GM12878 (cell line): ENCODE data around the gene B3GNT4. TPM values are rescaled to one million over a fixed set of nuclear protein-coding genes. Genes with fewer than 3 reads are reported as not detected.

Source experiments
- ATAC-seq: fragments of 200-7000 bp; cut with Tn5 transposase; 3 replicates; pipeline ENCODE4 v1.9.1; 2020; ENCODE audit warnings: mild to moderate bottlenecking, moderate library complexity
- BruUV-seq: library from RNA; stranded (reverse); fragments of 400-500 nt; replicated peaks from 2 replicates; lab custom pipeline; 2021; lab: Mats Ljungman, UMichigan
- CTCF ChIA-PET: fragments of 300-600 bp; sonication (Branson Sonifier 250); formaldehyde crosslinking; extraction: SDS; loops from one replicate; lab custom pipeline; 2021; ENCODE audit warnings: inconsistent platforms; lab: Yijun Ruan, JAX
- POLR2A ChIA-PET: fragments of 350-600 bp; formaldehyde crosslinking; extraction: SDS; loops from one replicate; lab custom pipeline; 2021; ENCODE audit warnings: inconsistent platforms; lab: Charles Lee
- RAD21 ChIA-PET: fragments of 300-600 bp; sonication (Branson Sonifier 250); formaldehyde crosslinking; loops from one replicate; lab custom pipeline; 2023; ENCODE audit warnings: antibody characterized with exemption; ENCODE audit not compliant: unreplicated experiment; lab: Charles Lee
- SMC1A ChIA-PET: fragments of 300-600 bp; sonication (Branson Sonifier 250); formaldehyde crosslinking; loops from one replicate; lab custom pipeline; 2023; ENCODE audit not compliant: unreplicated experiment, uncharacterized antibody; lab: Charles Lee
- DNase-seq: peaks from one replicate; pipeline ENCODE4 v3.0.0-alpha.2; 2011; ENCODE audit warnings: low read depth, low spot score
- FAIRE-seq: peaks from 3 replicates; lab custom pipeline; 2011; peaks lifted over from hg19 to GRCh38; lab: Jason Lieb, UNC
- H2AFZ ChIP-seq: 2 replicates; pipeline ENCODE4 v1.6.0; 2011; ENCODE audit warnings: low read depth, low read length, control low read depth; ENCODE audit not compliant: control insufficient read depth
- H3K27ac ChIP-seq: 2 replicates; pipeline ENCODE4 v1.5.1; 2011; ENCODE audit warnings: control low read depth; ENCODE audit not compliant: control insufficient read depth, insufficient read depth
- H3K27me3 ChIP-seq, 2 experiments: replicated peaks in 1 of 2; 2 replicates each; pipeline versions ENCODE4 v1.6.0 to v1.6.1; 2011; ENCODE audit warnings: low read length in 1 of 2; ENCODE audit not compliant: control insufficient read depth in 2 of 2, insufficient read depth in 2 of 2
- H3K36me3 ChIP-seq, 2 experiments: 2 replicates each; pipeline ENCODE4 v1.5.1; 2011; ENCODE audit warnings: low read length in 1 of 2; ENCODE audit not compliant: control insufficient read depth in 2 of 2, insufficient read depth in 2 of 2
- H3K4me1 ChIP-seq: 2 replicates; pipeline ENCODE4 v1.6.1; 2011; ENCODE audit warnings: mild to moderate bottlenecking, low read length, moderate library complexity, mixed read lengths; ENCODE audit not compliant: control insufficient read depth, insufficient read depth
- H3K4me2 ChIP-seq: 2 replicates; pipeline ENCODE4 v1.6.0; 2011; ENCODE audit warnings: control low read depth; ENCODE audit not compliant: control insufficient read depth, insufficient read depth
- H3K4me3 ChIP-seq: fragments of 200-600 bp; sonication (generic); 2 replicates; pipeline ENCODE4 v1.5.1; 2016
- H3K79me2 ChIP-seq: 2 replicates; pipeline ENCODE4 v1.6.0; 2011; ENCODE audit warnings: low read length; ENCODE audit not compliant: control insufficient read depth, insufficient read depth
- H3K9ac ChIP-seq: 2 replicates; pipeline ENCODE4 v1.8.0; 2011; ENCODE audit warnings: low read length, control low read depth, mixed read lengths; ENCODE audit not compliant: control insufficient read depth, insufficient read depth
- H3K9me3 ChIP-seq: replicated peaks from 3 replicates; pipeline ENCODE4 v1.5.1; 2011; ENCODE audit warnings: mild to moderate bottlenecking, low read length; ENCODE audit not compliant: control insufficient read depth, insufficient read depth
- H4K20me1 ChIP-seq: 2 replicates; pipeline ENCODE4 v1.6.0; 2011; ENCODE audit not compliant: control insufficient read depth, insufficient read depth
- BACH1 ChIP-seq: fragments of 450-650 bp; IDR thresholded peaks from 2 replicates; pipeline ENCODE4 v1.6.1; 2017; ENCODE audit warnings: mild to moderate bottlenecking, borderline replicate concordance
- MXI1 ChIP-seq: fragments of 150-350 bp; IDR thresholded peaks from 2 replicates; pipeline ENCODE4 v1.6.1; 2011; ENCODE audit warnings: low read depth, mild to moderate bottlenecking, inconsistent platforms, low read length, improper control_type of control experiment
- RELA ChIP-seq: fragments of 450-650 bp; IDR thresholded peaks from 2 replicates; pipeline ENCODE4 v1.8.0; 2014; ENCODE audit warnings: borderline replicate concordance; ENCODE audit not compliant: partially characterized antibody
- WGBS: methylation state at CpG from one replicate; pipeline ENCODE4 v1.1.6; 2016; ENCODE audit warnings: low lambda C conversion rate; ENCODE audit not compliant: insufficient replicate concordance, insufficient coverage; ENCODE audit errors: missing lambda C conversion rate; 5-methylcytosine and 5-hydroxymethylcytosine counted together
- in situ Hi-C: fragments of 300-500 bp; cut with MboI; formaldehyde crosslinking; loops from 9 replicates; pipeline ENCODE4 v1.14.3; 2018; ENCODE audit warnings: mixed read lengths
- intact Hi-C: fragments of 100-400 bp; cut with micrococcal nuclease; formaldehyde crosslinking; loops from one replicate; pipeline ENCODE4 v1.14.2; 2022; ENCODE audit not compliant: unreplicated experiment
- polyA plus RNA-seq, 11 experiments: library from polyadenylated mRNA; depleted of rRNA in 4 of 11; unstranded in 6 of 11; stranded (reverse) in 5 of 11; fragments of >200 nt; fragmentation: Nextera tagmentation in 4 of 11; fragmentation: Illumina TruSeq in 1 of 11; extraction: Ambion mirVana in 4 of 11; extraction: Trizol in 1 of 11; gene quantifications; 1 replicate in 1 of 11; 2 replicates in 10 of 11; pipeline versions ENCODE4 v1.2.1 to v1.2.3, GENCODE V29; 2011 to 2016; ENCODE audit warnings: inconsistent platforms in 2 of 11, missing spikeins in 2 of 11, low read depth in 1 of 11
- total RNA-seq, 4 experiments: library from RNA; depleted of rRNA in 3 of 4; stranded (reverse); fragments of >200 nt in 3 of 4; fragmentation: Illumina TruSeq in 1 of 4; extraction: Trizol in 1 of 4; gene quantifications; 2 replicates each; pipeline versions ENCODE4 v1.2.1 to v1.2.3, GENCODE V29; 2013 to 2021
- TF ChIP-seq, protein P1 (sequence below): fragments of 450-650 bp; IDR thresholded peaks from 2 replicates; pipeline ENCODE4 v1.6.1; 2017; ENCODE audit warnings: antibody characterized with exemption, mild to moderate bottlenecking, moderate library complexity
- TF ChIP-seq, protein P2 (sequence below): fragments of 450-650 bp; IDR thresholded peaks from 2 replicates; pipeline ENCODE4 v1.6.1; 2017; ENCODE audit warnings: mild to moderate bottlenecking, moderate library complexity

Gene B3GNT4
- total and polyA plus RNA-seq, 10 of the 15 experiments (the other 5 are each of a cell fraction or from before 2014, with no cell fraction given): 0.04 to 0.95 (median 0.88) TPM; not detected in 7

DNA sequence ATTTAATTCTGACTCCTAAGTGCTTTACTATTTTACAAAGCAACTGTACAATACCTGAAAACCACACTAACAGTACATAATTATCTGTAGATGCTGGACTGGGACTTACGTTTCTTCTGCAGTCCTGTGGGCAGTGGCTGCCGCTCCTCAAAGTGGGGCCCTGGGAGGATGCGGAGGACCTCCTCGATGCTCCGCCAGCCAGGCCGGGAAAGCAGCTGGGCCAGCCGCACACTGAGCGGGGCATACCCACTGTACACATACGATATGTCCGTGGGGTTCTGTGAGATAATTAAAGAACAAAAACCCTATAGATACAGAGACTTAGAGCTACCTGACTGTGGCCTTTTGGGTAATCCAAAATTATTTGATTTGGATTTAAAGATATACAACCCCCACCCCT, 29.2 kb downstream of the B3GNT4 start:
- H3K36me3 ChIP-seq: peaks cover 4% of the 10 kb centered on the region in 2 experiments; a peak in 3 of 4 replicates
- POLR2A ChIA-PET: interaction anchor here (0.6 to 1.1 kb wide), 2 partner anchors 12 to 378 kb away, joined by 3 read pairs; no protein-coding TSS in a partner anchor
- ATAC-seq (no peak), DNase-seq (no peak), FAIRE-seq (no peak)
- RAD21 ChIA-PET: interaction anchor here (0.6 kb wide), 1 partner anchor 159 kb away, joined by 3 read pairs; no protein-coding TSS in a partner anchor
- H3K9me3 ChIP-seq: no peaks in the 10 kb centered on the region
- no peak overlapping the region for H3K4me3 ChIP-seq
- SMC1A ChIA-PET: no interaction called here
- H4K20me1 ChIP-seq: no peaks in the 10 kb centered on the region
- CTCF ChIA-PET: no interaction called here
- in situ Hi-C loops (no loop called here), intact Hi-C loops (no loop called here)
- no peaks in the 10 kb centered on the region for H3K79me2 ChIP-seq
- no peak overlapping the region for H2AFZ ChIP-seq
- no peak overlapping the region for H3K9ac ChIP-seq
- no peak overlapping the region for H3K27ac ChIP-seq
- no peaks in the 10 kb centered on the region for H3K27me3 ChIP-seq
- no TSS peak for BruUV-seq
- no peak overlapping the region for H3K4me2 ChIP-seq
- 98% methylated on average over 10 of the region's 10 CpGs for WGBS
- H3K4me1 ChIP-seq: no peaks in the 10 kb centered on the region
- TF ChIP-seq, protein P1, sequence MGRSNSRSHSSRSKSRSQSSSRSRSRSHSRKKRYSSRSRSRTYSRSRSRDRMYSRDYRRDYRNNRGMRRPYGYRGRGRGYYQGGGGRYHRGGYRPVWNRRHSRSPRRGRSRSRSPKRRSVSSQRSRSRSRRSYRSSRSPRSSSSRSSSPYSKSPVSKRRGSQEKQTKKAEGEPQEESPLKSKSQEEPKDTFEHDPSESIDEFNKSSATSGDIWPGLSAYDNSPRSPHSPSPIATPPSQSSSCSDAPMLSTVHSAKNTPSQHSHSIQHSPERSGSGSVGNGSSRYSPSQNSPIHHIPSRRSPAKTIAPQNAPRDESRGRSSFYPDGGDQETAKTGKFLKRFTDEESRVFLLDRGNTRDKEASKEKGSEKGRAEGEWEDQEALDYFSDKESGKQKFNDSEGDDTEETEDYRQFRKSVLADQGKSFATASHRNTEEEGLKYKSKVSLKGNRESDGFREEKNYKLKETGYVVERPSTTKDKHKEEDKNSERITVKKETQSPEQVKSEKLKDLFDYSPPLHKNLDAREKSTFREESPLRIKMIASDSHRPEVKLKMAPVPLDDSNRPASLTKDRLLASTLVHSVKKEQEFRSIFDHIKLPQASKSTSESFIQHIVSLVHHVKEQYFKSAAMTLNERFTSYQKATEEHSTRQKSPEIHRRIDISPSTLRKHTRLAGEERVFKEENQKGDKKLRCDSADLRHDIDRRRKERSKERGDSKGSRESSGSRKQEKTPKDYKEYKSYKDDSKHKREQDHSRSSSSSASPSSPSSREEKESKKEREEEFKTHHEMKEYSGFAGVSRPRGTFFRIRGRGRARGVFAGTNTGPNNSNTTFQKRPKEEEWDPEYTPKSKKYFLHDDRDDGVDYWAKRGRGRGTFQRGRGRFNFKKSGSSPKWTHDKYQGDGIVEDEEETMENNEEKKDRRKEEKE: no peak
- TF ChIP-seq RELA: no peak
- no peak for TF ChIP-seq BACH1
- TF ChIP-seq, protein P2, sequence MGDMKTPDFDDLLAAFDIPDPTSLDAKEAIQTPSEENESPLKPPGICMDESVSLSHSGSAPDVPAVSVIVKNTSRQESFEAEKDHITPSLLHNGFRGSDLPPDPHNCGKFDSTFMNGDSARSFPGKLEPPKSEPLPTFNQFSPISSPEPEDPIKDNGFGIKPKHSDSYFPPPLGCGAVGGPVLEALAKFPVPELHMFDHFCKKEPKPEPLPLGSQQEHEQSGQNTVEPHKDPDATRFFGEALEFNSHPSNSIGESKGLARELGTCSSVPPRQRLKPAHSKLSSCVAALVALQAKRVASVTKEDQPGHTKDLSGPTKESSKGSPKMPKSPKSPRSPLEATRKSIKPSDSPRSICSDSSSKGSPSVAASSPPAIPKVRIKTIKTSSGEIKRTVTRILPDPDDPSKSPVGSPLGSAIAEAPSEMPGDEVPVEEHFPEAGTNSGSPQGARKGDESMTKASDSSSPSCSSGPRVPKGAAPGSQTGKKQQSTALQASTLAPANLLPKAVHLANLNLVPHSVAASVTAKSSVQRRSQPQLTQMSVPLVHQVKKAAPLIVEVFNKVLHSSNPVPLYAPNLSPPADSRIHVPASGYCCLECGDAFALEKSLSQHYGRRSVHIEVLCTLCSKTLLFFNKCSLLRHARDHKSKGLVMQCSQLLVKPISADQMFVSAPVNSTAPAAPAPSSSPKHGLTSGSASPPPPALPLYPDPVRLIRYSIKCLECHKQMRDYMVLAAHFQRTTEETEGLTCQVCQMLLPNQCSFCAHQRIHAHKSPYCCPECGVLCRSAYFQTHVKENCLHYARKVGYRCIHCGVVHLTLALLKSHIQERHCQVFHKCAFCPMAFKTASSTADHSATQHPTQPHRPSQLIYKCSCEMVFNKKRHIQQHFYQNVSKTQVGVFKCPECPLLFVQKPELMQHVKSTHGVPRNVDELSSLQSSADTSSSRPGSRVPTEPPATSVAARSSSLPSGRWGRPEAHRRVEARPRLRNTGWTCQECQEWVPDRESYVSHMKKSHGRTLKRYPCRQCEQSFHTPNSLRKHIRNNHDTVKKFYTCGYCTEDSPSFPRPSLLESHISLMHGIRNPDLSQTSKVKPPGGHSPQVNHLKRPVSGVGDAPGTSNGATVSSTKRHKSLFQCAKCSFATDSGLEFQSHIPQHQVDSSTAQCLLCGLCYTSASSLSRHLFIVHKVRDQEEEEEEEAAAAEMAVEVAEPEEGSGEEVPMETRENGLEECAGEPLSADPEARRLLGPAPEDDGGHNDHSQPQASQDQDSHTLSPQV: no peak
- no peak for TF ChIP-seq MXI1
